CD4-positive, alpha-beta T cell treated with Interleukin-15 for 1 hour (primary cell): Measurements from ENCODE around the gene REPS1.
A peak's percentile ranks its signal among the peaks of the same experiment; 100 is the strongest.
"Not testable (repeated sequence)": the region's sequence is repeated elsewhere in the genome, so short reads cannot be mapped to it uniquely, and the experiment has no call there.

ENCODE experiments used
- DNase-seq: peaks from one replicate; pipeline ENCODE4 v3.0.0-alpha.2; 2020

The REPS1 gene

GRCh38 chr6:138987643-138988468 is at the start of gene REPS1:
REPS1 (minus strand) TSS chr6:138988253; CDS start chr6:138987682, 571 bp downstream.
- peak; percentile 89 for DNase-seq

GRCh38 chr6:139037490-139037889 is 49.4 kb upstream of the REPS1 start:
- no peak for DNase-seq

GRCh38 chr6:139030228-139030963 is 42.3 kb upstream of the REPS1 start:
- DNase-seq, result peak; percentile 41

- DNase-seq, result peak; percentile 38
Observed at GRCh38 chr6:139029470-139030227, 41.6 kb upstream of the REPS1 start.

- peak; percentile 68 for DNase-seq
Observed at GRCh38 chr6:139028658-139029469, 40.8 kb upstream of the REPS1 start, which contains the start of gene ABRACL. ABRACL (plus strand) TSS chr6:139028745; CDS start chr6:139034161, 5,416 bp downstream.

GRCh38 chr6:139028215-139028657 is 40.2 kb upstream of the REPS1 start:
- no peak for DNase-seq

- peak; percentile 25 for DNase-seq
Observed at GRCh38 chr6:139027620-139028182, 39.6 kb upstream of the REPS1 start.

- not testable (repeated sequence) for DNase-seq
Observed at GRCh38 chr6:139025416-139025815, 37.4 kb upstream of the REPS1 start.

- DNase-seq, result no peak
Observed at GRCh38 chr6:139020689-139021088, 32.6 kb upstream of the REPS1 start.

GRCh38 chr6:139019722-139020121 is 31.7 kb upstream of the REPS1 start:
- no peak for DNase-seq

GRCh38 chr6:139017227-139017626 is 29.2 kb upstream of the REPS1 start:
- no peak for DNase-seq

GRCh38 chr6:139016337-139017213 is 28.5 kb upstream of the REPS1 start:
- no peak for DNase-seq

- no peak for DNase-seq
Observed at GRCh38 chr6:139014945-139015344, 26.9 kb upstream of the REPS1 start.

GRCh38 chr6:139013185-139013800 is 25.2 kb upstream of the REPS1 start:
- no peak for DNase-seq

GRCh38 chr6:139011980-139012379 is 23.9 kb upstream of the REPS1 start:
- DNase-seq, result no peak

- DNase-seq, result no peak
Observed at GRCh38 chr6:139010674-139011073, 22.6 kb upstream of the REPS1 start.

- DNase-seq, result no peak
Observed at GRCh38 chr6:139008117-139008516, 20.1 kb upstream of the REPS1 start.

GRCh38 chr6:139007428-139007827 is 19.4 kb upstream of the REPS1 start:
- DNase-seq, result no peak

GRCh38 chr6:139006477-139006876 is 18.4 kb upstream of the REPS1 start:
- no peak for DNase-seq

GRCh38 chr6:139003751-139004150 is 15.7 kb upstream of the REPS1 start:
- no peak for DNase-seq
